RPMI7951 (cell line): ENCODE measurements around the gene LIN52. TPM values are rescaled to one million over a fixed set of nuclear protein-coding genes. Genes with fewer than 3 reads are reported as not detected.

Source experiments
- DNase-seq: peaks from one replicate; pipeline ENCODE4 v3.0.0-alpha.2; 2012; ENCODE audit warnings: low read depth
- total RNA-seq: library from RNA; depleted of rRNA; stranded (reverse); fragments of >200 nt; shearing (Covaris generic); gene quantifications from 2 replicates; pipeline ENCODE4 v1.2.3, GENCODE V29; 2014; rRNA removed

LIN52 gene, protein sequence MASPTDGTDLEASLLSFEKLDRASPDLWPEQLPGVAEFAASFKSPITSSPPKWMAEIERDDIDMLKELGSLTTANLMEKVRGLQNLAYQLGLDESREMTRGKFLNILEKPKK
- 11.2 and 13.5 TPM in 2 replicates for total RNA-seq

GRCh38 chr14:74084277-74085046 lies at the start of gene LIN52, which contains the start of gene ALDH6A1:
Gene LIN52, plus strand, starts transcription at chr14:74084956. Its CDS starts 19 bp downstream, at chr14:74084975.
Gene ALDH6A1, minus strand, starts transcription at chr14:74084453. Its CDS starts 59 bp downstream, at chr14:74084394.
- DNase-seq, result peak; percentile 100

- DNase-seq, result peak; percentile 23
These were observed 49.2 kb upstream of the LIN52 start for GRCh38 chr14:74035556-74035955.

DNA sequence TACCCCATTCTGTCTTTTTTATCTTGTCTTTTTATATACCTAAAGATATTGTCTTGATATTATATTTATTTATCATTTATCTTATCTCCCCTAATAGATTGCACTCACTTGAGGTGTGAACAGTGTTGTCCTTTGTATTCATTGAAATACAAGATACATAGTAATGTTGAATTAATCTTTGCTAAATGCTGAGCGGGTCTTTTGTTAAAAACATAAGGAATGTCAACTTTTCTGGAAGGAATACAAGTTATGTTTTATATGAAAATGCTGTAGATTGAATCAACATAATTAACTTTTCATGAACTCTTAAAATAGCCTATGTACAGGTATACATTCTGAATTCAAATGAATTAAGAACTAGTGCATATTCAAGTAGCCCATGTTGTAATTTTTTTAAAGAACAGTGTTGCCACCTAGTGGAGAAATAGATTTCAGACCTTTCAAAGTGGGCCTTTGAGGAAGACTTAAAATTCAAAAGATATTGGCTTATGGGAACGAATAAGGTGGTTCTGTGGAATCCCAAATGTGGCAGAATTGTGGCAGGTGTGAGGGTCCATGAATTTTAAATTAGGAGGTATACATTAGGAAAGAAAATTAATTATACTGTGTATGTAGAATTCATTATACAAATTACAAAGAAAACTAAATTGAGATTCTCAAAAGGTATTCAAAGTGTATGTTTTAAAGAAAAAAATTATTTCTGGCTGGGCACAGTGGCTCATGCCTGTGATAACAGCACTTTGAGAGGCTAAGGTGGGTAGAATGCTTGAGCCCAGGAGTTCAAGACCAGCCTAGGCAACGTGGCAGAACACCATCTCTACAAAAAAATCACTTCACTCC lies 46.5 kb upstream of the LIN52 start:
- peak; percentile 61 for DNase-seq

GRCh38 chr14:74042296-74042695 lies 42.5 kb upstream of the LIN52 start:
- DNase-seq, result no peak

GRCh38 chr14:74045522-74045921 lies 39.2 kb upstream of the LIN52 start:
- no peak for DNase-seq

DNA sequence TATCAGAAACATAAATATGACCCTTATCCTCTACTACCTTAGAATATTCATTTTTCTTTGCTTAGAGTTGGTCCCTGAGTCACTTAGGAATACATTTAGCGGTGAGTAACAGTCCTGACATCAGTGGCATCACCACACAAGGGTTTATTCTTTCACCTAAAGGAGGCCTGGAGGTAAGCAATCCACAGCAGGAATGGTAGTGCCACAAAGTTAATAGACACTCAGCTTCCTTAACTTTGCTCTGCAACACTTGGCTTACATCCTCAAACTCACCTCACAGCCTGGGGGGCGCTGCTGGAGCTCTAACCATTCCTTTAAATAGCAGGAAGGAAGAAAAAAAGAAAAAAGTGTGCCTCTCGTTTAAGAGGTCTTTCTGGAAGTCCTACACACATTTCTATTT lies 36.5 kb upstream of the LIN52 start:
- no peak for DNase-seq

- DNase-seq, result no peak
These were observed 34.8 kb upstream of the LIN52 start for GRCh38 chr14:74049876-74050495.

DNA sequence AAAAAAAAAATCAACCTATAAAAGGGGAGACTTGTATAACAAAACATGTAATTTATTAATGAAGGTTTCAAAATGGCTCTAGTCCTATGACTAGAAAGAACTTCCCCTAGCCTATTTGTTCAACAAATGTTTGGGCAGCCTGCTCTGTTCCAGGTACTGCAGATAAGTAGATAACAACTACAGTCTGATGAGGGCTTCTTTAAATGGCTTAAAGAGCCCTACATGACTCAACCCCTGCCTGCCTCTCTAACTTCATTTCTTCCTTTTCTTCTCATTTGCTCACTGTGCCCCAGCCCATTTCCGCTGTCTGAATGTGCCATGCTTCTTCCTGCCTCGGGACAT lies 22.0 kb upstream of the LIN52 start:
- DNase-seq, result peak; percentile 12

DNA sequence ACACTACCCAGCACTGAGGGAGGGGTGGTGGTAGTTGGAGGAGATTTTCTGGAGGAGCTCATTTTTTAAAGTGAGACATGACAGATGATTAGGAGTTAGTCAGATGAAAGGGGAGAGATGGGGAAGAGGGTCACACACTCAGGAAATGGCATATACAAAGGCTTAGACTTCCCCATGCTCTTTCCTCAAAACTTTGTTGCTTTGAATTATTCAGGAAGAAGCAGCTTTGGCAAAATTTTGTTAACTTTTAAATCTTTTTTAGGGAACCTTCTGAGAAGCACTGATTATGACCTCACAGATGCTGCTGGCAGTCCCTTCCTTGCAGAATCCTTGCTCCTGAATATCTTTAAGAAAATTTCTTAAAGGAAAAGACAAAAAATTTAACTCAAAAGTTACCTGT lies 20.3 kb upstream of the LIN52 start:
- DNase-seq, result no peak

DNA sequence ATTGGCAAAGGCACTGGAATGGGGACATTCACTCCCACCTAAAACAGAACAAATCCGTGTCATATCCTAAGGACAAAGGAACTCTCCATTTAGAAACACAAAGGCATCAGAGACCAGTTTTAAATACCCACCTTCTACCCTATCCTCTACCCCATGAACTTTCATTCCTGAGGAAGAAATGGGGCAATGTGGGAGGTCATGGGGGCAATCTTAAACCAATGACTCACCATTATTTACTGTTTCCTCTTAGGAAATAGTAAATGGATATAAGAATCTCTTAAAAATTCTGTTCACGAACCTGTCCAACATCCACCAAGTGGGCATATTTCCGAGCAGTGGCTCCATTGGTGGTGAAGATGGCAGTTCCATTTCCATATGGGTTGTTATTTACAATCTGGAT lies 19.9 kb upstream of the LIN52 start:
- DNase-seq, result no peak

DNA sequence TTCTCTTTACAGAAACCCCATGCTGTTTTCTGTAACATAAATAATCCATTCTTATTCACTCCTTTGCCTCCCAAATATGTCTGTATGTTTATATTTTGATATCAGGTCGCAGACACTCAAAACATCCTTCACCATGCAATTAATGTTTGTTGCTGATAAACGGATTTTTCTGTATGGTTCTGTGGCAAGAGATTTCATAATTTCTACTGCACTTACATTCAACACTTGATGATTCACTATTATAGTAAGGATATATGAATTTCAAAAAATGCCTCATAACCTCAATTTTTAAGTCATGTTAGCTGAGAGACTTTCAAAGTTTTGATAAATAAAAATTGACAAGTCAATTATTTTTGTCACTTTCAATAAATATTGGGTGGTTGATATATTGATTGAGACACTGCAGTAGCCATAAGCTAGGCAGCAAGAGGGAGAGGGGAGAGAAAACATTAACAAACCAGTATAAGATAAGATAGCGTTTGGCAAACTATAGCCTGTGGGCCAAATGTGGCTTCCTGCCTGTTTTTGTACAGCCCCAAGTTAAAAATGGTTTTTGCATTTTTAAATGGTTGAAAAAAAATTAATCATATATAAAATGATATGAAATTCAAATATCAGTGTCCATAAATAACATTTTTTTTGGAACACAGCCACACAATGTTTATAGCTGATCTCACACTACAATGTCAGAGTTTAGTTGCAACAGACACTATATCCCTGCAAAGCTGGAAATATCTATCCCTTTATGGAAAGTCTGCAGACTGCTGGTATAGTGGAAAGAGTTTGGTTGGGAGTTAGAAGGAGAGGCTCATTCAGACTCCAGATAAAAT lies 18.8 kb upstream of the LIN52 start:
- no peak for DNase-seq

- DNase-seq, result no peak
These were observed 7.4 kb upstream of the LIN52 start for GRCh38 chr14:74077401-74077800.

GRCh38 chr14:74080820-74081460 lies 3.8 kb upstream of the LIN52 start:
- no peak for DNase-seq

- DNase-seq, result no peak
These were observed 3.3 kb upstream of the LIN52 start for GRCh38 chr14:74081491-74081890.

DNA sequence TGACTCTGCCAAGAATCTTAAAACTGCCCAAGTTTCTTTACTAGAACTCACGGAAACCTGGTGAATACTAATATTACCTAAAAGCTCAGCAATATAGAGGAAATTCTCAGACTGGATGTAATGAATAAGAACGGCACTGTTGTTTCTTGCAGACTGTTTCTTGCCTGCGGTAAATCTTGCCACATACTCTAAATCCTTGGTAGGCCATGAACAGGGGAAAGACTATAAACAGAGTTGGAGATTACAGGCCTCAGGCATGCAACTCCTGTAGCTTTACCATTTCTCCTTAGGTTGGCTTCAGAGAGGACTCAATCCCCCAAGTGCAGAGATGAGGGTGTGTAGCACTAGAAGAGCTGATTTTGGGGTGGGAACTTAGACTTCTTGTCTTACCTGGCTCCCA lies 1.6 kb upstream of the LIN52 start:
- no peak for DNase-seq

DNA sequence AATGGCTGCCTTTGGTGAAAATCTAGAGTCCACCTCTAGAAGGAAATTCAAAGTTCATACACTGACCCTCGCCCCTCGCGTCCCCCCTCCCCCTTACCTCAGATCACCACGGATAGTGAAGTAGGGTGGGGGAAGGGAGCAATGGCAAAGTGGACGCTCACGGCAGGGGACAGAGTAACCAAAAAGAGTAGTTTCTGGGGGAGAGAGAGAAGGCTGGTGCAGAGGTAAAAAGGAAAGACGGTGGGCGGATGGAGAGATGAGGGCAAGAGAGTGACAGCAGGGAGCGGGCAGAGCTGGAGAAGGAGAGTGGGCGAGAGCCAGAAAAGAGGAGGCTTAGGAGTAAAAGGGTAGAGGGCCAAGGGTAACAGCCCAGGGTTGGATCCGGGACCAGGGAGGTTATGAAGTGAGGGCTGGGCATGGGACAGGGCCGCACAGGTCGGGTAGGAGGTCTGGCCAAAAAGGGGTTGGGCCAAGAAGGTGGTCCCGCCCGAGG lies 926 bp upstream of the LIN52 start:
- no peak for DNase-seq

GRCh38 chr14:74085047-74085637 lies 386 bp downstream of the LIN52 start:
- peak; percentile 53 for DNase-seq

GRCh38 chr14:74085828-74086227 lies 1.1 kb downstream of the LIN52 start:
- DNase-seq, result no peak

DNA sequence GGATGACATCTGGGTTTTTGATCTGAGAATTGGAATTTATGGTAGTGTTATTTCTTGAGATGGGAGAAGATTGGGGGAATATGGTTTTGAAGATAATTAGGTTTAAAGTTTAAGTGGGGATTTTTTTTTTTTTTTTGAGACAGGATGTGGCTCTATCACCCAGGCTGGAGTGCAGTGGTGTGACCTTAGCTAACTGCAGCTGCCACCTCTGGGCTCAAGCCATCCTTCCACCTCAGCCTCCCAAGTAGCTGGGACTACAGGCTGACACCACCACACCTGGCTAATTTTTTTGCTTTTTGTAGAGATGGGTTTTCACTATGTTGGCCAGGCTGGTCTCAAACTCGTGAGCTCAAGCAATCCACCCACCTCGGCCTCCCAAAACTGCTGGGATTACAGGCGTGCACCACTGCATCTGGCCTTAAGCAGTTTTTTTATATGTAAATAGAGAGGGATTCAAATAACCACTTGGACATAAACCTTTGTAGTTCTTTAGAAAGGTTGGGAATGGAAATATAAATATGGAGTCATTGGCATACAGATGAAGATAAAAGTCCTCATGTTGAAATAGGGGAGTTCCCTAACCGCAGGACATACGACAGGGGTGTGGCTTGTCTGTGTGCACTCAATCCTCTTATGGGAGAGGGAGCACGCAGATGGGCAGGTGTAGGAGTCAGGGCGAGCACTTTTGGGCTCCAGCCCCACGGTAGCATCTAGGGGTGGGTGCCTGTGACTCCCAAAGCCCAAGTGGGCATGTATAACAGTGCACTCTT lies 4.7 kb downstream of the LIN52 start:
- DNase-seq, result no peak
